Measurements from ENCODE around the gene VIT.

- TF ChIP-seq POLR2A (IDR thresholded peaks at IDR 0.05): no peak
- no peak for TF ChIP-seq CTCF (IDR thresholded peaks at IDR 0.05)
- no peak for TF ChIP-seq POLR2AphosphoS5 (IDR thresholded peaks at IDR 0.05; ENCODE audit: insufficient read depth in 1 of 2, low read depth in 1 of 2)
Measured at GRCh38 chr2:36658277-36658748, 38.2 kb upstream of the VIT start.
